AG10803 (cell line): ENCODE data around the gene B3GAT1.
"Not testable (repeated sequence)": the region's sequence is repeated elsewhere in the genome, so short reads cannot be mapped to it uniquely, and the experiment has no call there.

Experiments
- DNase-seq: peaks from one replicate; pipeline ENCODE4 v3.0.0; 2010; ENCODE audit warnings: low read depth
- H3K4me3 ChIP-seq: 2 replicates; pipeline ENCODE4 v1.5.1; 2011; ENCODE audit warnings: mild to moderate bottlenecking, low read length, control low read depth
- TF ChIP-seq, protein P1 (sequence below): conservative IDR thresholded peaks from 2 replicates; pipeline ENCODE4 v1.5.1; 2011; ENCODE audit warnings: mild to moderate bottlenecking, low read length, control low read depth, inconsistent platforms

The B3GAT1 gene

DNA sequence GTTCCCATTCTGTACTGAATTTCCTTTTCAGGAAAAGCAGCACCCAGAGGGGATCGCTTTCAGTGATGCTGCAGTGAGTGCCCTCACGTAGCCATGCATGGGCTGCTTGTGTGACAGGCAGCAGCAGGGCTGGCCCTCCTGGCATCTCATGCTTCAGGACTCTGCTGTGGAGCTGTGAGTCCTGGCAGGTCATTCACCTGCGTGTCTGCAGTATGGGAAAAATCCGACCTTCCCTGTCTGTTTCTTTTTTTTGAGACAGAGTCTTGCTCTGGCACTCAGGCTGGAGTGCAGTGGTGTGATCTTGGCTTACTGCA is 66.8 kb downstream of the B3GAT1 start:
- no peak overlapping the region for H3K4me3 ChIP-seq
- TF ChIP-seq, protein P1, sequence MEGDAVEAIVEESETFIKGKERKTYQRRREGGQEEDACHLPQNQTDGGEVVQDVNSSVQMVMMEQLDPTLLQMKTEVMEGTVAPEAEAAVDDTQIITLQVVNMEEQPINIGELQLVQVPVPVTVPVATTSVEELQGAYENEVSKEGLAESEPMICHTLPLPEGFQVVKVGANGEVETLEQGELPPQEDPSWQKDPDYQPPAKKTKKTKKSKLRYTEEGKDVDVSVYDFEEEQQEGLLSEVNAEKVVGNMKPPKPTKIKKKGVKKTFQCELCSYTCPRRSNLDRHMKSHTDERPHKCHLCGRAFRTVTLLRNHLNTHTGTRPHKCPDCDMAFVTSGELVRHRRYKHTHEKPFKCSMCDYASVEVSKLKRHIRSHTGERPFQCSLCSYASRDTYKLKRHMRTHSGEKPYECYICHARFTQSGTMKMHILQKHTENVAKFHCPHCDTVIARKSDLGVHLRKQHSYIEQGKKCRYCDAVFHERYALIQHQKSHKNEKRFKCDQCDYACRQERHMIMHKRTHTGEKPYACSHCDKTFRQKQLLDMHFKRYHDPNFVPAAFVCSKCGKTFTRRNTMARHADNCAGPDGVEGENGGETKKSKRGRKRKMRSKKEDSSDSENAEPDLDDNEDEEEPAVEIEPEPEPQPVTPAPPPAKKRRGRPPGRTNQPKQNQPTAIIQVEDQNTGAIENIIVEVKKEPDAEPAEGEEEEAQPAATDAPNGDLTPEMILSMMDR: no peak
- DNase-seq: no peak

DNA sequence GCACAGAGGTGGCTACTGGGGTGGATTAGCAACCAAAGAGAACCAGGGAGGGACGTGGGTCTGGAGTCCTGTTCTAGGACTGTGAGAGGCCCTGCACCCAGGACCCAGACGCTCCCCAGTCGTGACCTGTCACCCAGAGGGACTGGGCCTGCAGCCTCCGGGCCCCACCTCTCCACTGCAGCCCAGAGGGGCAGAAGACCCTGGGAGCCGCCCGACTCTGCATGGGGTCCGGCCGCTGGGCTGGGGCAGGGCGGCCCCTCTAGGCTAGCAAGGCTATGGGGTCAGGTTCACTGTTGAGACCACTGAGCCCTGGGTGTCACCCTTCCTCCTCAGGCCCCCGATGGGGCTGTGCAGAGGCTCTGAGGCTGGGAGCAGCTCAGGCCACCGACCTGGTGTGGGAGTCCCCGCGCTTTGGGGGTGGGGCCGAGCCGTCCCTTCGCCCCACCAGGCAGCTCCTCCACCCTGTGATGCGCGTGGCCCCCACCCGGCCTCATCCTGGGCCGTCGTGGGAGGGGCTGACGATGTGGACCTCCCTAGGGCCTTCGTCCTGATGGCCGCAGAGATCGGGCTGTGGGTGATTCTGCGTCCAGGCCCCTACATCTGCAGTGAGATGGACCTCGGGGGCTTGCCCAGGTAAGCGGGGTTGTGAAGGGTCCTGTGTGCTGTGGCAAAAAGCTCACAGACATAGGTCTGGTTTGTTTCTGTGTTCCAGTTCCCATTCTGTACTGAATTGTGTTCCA is 67.4 kb downstream of the B3GAT1 start:
- not testable (repeated sequence) for H3K4me3 ChIP-seq, DNase-seq

DNA sequence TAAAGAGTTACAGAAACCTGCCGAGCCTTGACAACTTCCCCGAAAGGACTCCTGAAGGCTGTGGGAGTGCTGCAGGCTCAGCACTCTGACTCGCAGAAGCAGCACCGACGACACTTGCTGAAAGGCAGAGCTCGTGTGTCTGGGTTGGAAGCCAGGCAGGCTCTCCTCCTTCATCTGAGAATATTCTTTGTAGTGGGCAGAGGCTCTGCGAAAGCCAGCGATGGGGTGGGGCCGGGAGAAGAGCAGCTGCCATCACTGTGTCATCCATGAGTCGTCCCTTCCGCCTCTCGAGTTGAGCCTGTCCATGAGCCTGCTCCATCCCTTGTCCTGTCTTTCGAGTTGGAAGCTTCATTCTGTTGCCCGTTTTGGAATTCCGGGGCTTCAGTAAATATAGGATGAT is 68.4 kb downstream of the B3GAT1 start:
- TF ChIP-seq, protein P1: no peak
- DNase-seq: no peak
- no peak overlapping the region for H3K4me3 ChIP-seq

DNA sequence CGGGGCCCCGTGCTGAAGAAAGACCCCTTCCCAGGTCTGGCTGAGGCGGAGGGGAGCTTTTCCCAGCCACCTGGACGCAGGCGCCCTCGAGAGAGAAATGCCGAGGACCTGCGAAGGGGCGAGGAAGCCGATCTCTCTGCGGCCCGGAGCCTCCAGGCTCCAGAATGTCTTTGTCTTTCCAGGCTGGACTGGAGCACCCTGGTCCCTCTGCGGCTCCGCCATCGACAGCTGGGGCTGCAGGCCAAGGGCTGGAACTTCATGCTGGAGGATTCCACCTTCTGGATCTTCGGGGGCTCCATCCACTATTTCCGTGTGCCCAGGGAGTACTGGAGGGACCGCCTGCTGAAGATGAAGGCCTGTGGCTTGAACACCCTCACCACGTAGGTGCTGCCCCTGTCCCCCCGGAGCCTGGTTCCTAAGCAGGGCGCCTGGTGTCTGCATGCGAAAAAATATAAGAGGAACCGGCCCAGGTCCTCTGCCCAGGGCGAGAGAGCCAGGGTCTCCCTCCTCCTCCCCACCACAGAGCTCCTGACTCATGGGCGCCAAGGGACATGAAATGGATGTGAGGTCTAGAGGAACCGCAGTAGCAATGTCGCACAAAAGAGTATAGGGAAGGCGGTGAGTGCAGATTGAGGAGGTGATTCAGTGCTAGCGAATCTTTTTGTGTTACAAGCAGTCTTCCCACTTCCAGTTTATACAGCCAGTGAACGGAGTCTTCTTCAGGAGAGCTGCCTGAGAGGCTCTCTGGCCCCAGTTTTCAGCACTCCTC is 69.3 kb downstream of the B3GAT1 start:
- TF ChIP-seq, protein P1: no peak
- H3K4me3 ChIP-seq: no peak overlapping the region
- no peak for DNase-seq

DNA sequence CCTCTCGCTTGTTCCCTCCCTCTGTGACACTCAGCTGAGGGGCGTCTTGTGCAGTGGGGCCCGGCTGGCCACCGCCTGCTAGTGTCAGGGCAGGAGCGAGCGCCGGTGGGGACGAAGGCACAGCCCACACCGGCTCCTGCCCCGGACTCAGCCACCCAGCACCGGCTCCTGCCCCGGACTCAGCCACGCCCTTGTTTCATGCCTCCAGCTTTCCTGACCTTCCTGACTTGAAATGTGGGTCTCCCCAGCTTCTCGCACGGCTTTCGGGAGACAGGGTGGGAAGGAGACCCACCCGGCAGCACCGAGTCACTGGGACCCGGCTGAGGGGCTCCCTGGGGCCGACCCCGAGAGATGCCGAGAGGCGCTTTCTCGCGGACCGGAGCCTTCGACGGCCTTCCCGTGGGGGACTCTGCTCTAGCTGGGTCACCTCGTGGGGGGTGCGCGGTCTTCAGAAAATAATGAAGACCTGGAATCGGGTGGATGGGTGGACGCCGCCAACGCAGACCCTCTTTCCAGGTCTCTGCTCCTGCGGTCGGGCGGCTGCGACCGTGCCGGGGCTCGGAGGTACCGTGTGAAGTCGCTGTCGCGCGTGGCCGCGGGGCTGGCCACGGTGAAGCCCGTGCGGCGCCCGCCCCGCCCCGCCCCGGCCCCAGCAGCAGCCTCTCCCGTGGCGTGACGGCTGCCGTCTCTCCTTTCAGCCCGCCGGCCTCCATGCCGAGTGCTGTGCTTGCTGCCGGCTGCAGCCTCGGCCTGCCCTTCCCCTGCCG is 70.1 kb downstream of the B3GAT1 start:
- no peak overlapping the region for H3K4me3 ChIP-seq
- DNase-seq: no peak
- TF ChIP-seq, protein P1: no peak

DNA sequence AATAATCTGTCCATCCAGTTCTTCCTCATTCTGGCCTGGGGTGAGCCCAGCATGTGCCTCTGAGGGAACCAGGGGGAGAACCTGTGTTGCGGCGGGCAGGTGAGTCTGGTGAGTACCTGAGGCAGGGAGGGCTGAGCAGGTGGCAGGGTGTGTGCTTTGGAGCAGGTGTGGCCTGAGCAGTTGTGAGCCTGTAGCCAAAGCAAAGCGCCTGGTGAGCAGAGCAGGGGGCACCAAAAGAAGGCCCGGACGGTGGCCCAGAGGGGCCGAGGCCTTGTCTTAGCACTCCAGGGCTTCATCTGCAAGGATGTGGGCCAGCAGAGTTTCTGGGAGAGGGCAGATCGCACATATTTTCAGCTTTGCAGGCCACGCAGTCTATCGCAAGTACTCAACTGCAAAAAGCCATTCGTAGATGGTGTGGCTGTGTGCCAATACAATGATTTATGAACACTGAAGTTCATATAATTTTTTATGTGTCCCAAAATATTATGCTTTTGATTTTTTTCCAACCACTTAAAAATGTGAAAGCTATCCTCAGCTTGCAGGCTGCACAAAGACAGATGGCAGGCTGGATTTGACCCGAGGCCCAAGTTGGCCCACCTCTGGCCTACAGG is 71.6 kb downstream of the B3GAT1 start:
- H3K4me3 ChIP-seq: no peak overlapping the region
- TF ChIP-seq, protein P1: no peak
- no peak for DNase-seq

DNA sequence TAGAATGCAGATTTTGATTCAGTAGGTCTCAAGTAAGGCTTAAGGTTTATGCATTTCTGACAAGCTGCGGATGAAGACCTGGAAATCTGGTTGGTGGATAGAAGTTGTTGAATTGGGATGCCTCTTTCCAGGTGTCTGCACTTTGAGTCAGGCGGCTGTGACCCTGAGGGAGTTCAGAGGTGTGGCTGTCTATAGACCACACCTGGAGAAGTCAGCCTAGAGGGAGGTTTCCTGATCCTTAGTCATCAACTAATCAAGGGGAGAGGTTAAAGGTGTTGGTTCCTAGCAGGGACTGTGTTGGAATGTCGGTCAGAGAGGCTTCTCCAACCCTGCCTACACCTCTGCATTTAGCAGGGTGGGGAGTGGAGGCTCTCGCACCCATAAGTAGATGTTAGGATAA is 72.3 kb downstream of the B3GAT1 start:
- TF ChIP-seq, protein P1: no peak
- no peak for DNase-seq
- no peak overlapping the region for H3K4me3 ChIP-seq
